Measurements from ENCODE around the gene FKBP1B. TPM values are rescaled to one million over a fixed set of nuclear protein-coding genes. Genes with fewer than 3 reads are reported as not detected.

FKBP1B gene
- total RNA-seq, 1 donor from 2014 or later = 16.2 TPM

- Mint-ChIP-seq H3K9me3 (ENCODE audit: low read depth) (no peaks in the 10 kb centered on the region), H3K27me3 (ENCODE audit: low read depth) (no peaks in the 10 kb centered on the region), H3K4me1 (ENCODE audit: low read depth) (peaks cover 11% of the 10 kb centered on the region), H3K4me3 (ENCODE audit: unreplicated experiment) (no peak overlapping the region), H3K27ac (ENCODE audit: unreplicated experiment) (no peak overlapping the region), H3K36me3 (ENCODE audit: low read depth) (peaks cover 6% of the 10 kb centered on the region)
- DNase-seq (ENCODE audit: low spot score) = no peak
- no peak for TF ChIP-seq CTCF (IDR thresholded peaks at IDR 0.05)
These were observed 29.3 kb upstream of the FKBP1B start for GRCh38 chr2:24020244-24020643.

GRCh38 chr2:24021122-24021998 lies 28.2 kb upstream of the FKBP1B start:
- no peak for DNase-seq (ENCODE audit: low spot score)

GRCh38 chr2:24022324-24022974 lies 27.1 kb upstream of the FKBP1B start:
- Mint-ChIP-seq H3K9me3 (ENCODE audit: low read depth) (no peaks in the 10 kb centered on the region), H3K27me3 (ENCODE audit: low read depth) (no peaks in the 10 kb centered on the region), H3K4me1 (ENCODE audit: low read depth) (no peaks in the 10 kb centered on the region), H3K4me3 (ENCODE audit: unreplicated experiment) (no peak overlapping the region), H3K27ac (ENCODE audit: unreplicated experiment) (no peak overlapping the region), H3K36me3 (ENCODE audit: low read depth) (peaks cover 6% of the 10 kb centered on the region)
- no peak for DNase-seq (ENCODE audit: low spot score)
- no peak for TF ChIP-seq CTCF (IDR thresholded peaks at IDR 0.05)

More at GRCh38 chr2:24021122-24021998, 28.2 kb upstream of the FKBP1B start:
- Mint-ChIP-seq H3K4me1 (ENCODE audit: low read depth) (peaks cover under 1% of the 10 kb centered on the region), H3K4me3 (ENCODE audit: unreplicated experiment) (no peak overlapping the region), H3K36me3 (ENCODE audit: low read depth) (peaks cover 6% of the 10 kb centered on the region), H3K27me3 (ENCODE audit: low read depth) (no peaks in the 10 kb centered on the region), H3K27ac (ENCODE audit: unreplicated experiment) (no peak overlapping the region), H3K9me3 (ENCODE audit: low read depth) (no peaks in the 10 kb centered on the region)
- peak; percentile 33 for TF ChIP-seq CTCF (IDR thresholded peaks at IDR 0.05)

- H3K9me3 Mint-ChIP-seq (ENCODE audit: low read depth) = no peaks in the 10 kb centered on the region
- DNase-seq (ENCODE audit: low spot score) = no peak
- H3K36me3 Mint-ChIP-seq (ENCODE audit: low read depth) = peaks cover 6% of the 10 kb centered on the region
- no peak overlapping the region for H3K4me3 Mint-ChIP-seq (ENCODE audit: unreplicated experiment)
- H3K27ac Mint-ChIP-seq (ENCODE audit: unreplicated experiment) = no peak overlapping the region
- TF ChIP-seq CTCF (IDR thresholded peaks at IDR 0.05) = no peak
- no peaks in the 10 kb centered on the region for H3K27me3 Mint-ChIP-seq (ENCODE audit: low read depth)
- no peaks in the 10 kb centered on the region for H3K4me1 Mint-ChIP-seq (ENCODE audit: low read depth)
These were observed 26.5 kb upstream of the FKBP1B start for GRCh38 chr2:24022975-24023575.

GRCh38 chr2:24024018-24024417 lies 25.5 kb upstream of the FKBP1B start:
- peak overlapping the region; percentile 29 for H3K27ac Mint-ChIP-seq (ENCODE audit: unreplicated experiment)
- H3K4me3 Mint-ChIP-seq (ENCODE audit: unreplicated experiment) = no peak overlapping the region
- H3K9me3 Mint-ChIP-seq (ENCODE audit: low read depth) = no peaks in the 10 kb centered on the region
- H3K36me3 Mint-ChIP-seq (ENCODE audit: low read depth) = peaks cover 10% of the 10 kb centered on the region
- DNase-seq (ENCODE audit: low spot score) = no peak
- no peaks in the 10 kb centered on the region for H3K27me3 Mint-ChIP-seq (ENCODE audit: low read depth)
- H3K4me1 Mint-ChIP-seq (ENCODE audit: low read depth) = no peaks in the 10 kb centered on the region
- TF ChIP-seq CTCF (IDR thresholded peaks at IDR 0.05) = peak; percentile 32

Measured in chondrocyte (in vitro differentiated cells).